Left lung (tissue), 14 donors: Measurements from ENCODE around the gene ZDHHC18. TPM values are rescaled to one million over a fixed set of nuclear protein-coding genes. Genes with fewer than 3 reads are reported as not detected.

ENCODE experiments used
- ATAC-seq: fragments of 200-7000 bp; cut with Tn5 transposase; one replicate; pipeline ENCODE4 v1.9.1; 2020; ENCODE audit warnings: moderate library complexity
- DNase-seq, 4 donors: peaks; one replicate each; pipeline ENCODE4 v3.0.0-alpha.2; 2013 to 2020
- H3K27ac ChIP-seq, 2 donors: fragments of 200-600 bp; sonication (generic) in 1 of 2; one replicate each; pipeline versions ENCODE4 v1.5.0 to v1.8.0; 2020 to 2021
- H3K27me3 ChIP-seq, 2 donors: fragments of 200-600 bp; sonication (generic) in 1 of 2; one replicate each; pipeline versions ENCODE4 v1.5.0 to v1.8.0; 2020 to 2021
- H3K36me3 ChIP-seq, 2 donors: fragments of 200-600 bp; sonication (generic) in 1 of 2; one replicate each; pipeline versions ENCODE4 v1.5.0 to v1.8.0; 2020 to 2021
- H3K4me1 ChIP-seq, 2 donors: fragments of 200-600 bp; one replicate each; pipeline ENCODE4 v1.8.0; 2021
- H3K4me3 ChIP-seq, 2 donors: fragments of 200-600 bp; sonication (generic) in 1 of 2; one replicate each; pipeline versions ENCODE4 v1.5.0 to v1.8.0; 2020 to 2021; ENCODE audit warnings: mild to moderate bottlenecking in 1 of 2
- H3K9me3 ChIP-seq, 2 donors: fragments of 200-600 bp; sonication (generic) in 1 of 2; one replicate each; pipeline versions ENCODE4 v1.5.0 to v1.8.0; 2020 to 2021
- CTCF ChIP-seq, 2 donors: fragments of 200-600 bp; sonication (generic) in 1 of 2; IDR thresholded peaks; one replicate each; pipeline versions ENCODE4 v1.5.0 to v1.8.0; 2021; ENCODE audit warnings: antibody characterized with exemption in 2 of 2
- intact Hi-C, 2 donors: fragments of 100-400 bp; cut with DNase I; formaldehyde crosslinking; loops; one replicate each; pipeline versions ENCODE4 v1.11.2 to v1.14.2; 2022
- long read RNA-seq, 12 donors: library from polyadenylated mRNA in 2 of 12; unstranded in 2 of 12; transcript quantifications; one replicate each; pipeline ENCODE4 v2.0.0 and lab custom pipeline, GENCODE V29; 2019 to 2026
- polyA plus RNA-seq, 6 donors: library from polyadenylated mRNA; unstranded; fragments of 120-200 nt; gene quantifications; one replicate each; pipeline ENCODE4 v1.2.1, GENCODE V29; 2013; ENCODE audit not compliant: insufficient read length in 6 of 6
- total RNA-seq, 2 donors: library from RNA; stranded (reverse); fragmentation: NEBNext Ultra II Directional; extraction: Animal tissue kit (Norgen Biotek cat#: 25700); gene quantifications; one replicate each; pipeline ENCODE4 v1.2.1, GENCODE V29; 2021
- donor health status: DM: no; HTN: yes; CAD: no.
- donor health status: DM: no; HTN: no; CAD: no.

Gene ZDHHC18
- total RNA-seq (10 to 100 TPM; 22.8 to 33.4 TPM), polyA plus RNA-seq (10 to 100 TPM; 21.2 to 26.5 (median 24.2) TPM)
- long read RNA-seq, donor 1, full-length matches to known transcripts = 4 of 4 reads
- long read RNA-seq, donor 1, partial matches to known transcripts = 0 of 4 reads
- long read RNA-seq, donor 1, other reads (novel, unspliced or antisense) = 0 of 4 reads
- long read RNA-seq, donor 2, full-length matches to known transcripts = 1 of 6 reads
- long read RNA-seq, donor 2, partial matches to known transcripts = 5 of 6 reads
- long read RNA-seq, donor 2, other reads (novel, unspliced or antisense) = 0 of 6 reads
- long read RNA-seq, donor 3, full-length matches to known transcripts = 8 of 25 reads
- long read RNA-seq, donor 3, partial matches to known transcripts = 17 of 25 reads
- long read RNA-seq, donor 3, other reads (novel, unspliced or antisense) = 0 of 25 reads
- long read RNA-seq, donor 4, partial matches to known transcripts = 1 of 3 reads
- long read RNA-seq, donor 4, other reads (novel, unspliced or antisense) = 2 of 3 reads
- long read RNA-seq, donor 5, full-length matches to known transcripts = 5 of 10 reads
- long read RNA-seq, donor 5, partial matches to known transcripts = 5 of 10 reads
- long read RNA-seq, donor 5, other reads (novel, unspliced or antisense) = 0 of 10 reads
- long read RNA-seq, donor 6, full-length matches to known transcripts = 3 of 3 reads
- long read RNA-seq, donor 6, partial matches to known transcripts = 0 of 3 reads
- long read RNA-seq, donor 6, other reads (novel, unspliced or antisense) = 0 of 3 reads
- long read RNA-seq, donor 7, full-length matches to known transcripts = 3 of 3 reads
- long read RNA-seq, donor 7, partial matches to known transcripts = 0 of 3 reads
- long read RNA-seq, donor 7, other reads (novel, unspliced or antisense) = 0 of 3 reads
- long read RNA-seq, donor 8, full-length matches to known transcripts = 4 of 4 reads
- long read RNA-seq, donor 8, partial matches to known transcripts = 0 of 4 reads
- long read RNA-seq, donor 8, other reads (novel, unspliced or antisense) = 0 of 4 reads
- long read RNA-seq, donor 9 = 0 reads
- long read RNA-seq, donor 10, partial matches to known transcripts = 1 of 1 reads
- long read RNA-seq, donor 10, other reads (novel, unspliced or antisense) = 0 of 1 reads
- long read RNA-seq, donor 11, full-length matches to known transcripts = 3 of 3 reads
- long read RNA-seq, donor 11, partial matches to known transcripts = 0 of 3 reads
- long read RNA-seq, donor 11, other reads (novel, unspliced or antisense) = 0 of 3 reads
- long read RNA-seq, donor 12, full-length matches to known transcripts = 4 of 4 reads
- long read RNA-seq, donor 12, partial matches to known transcripts = 0 of 4 reads
- long read RNA-seq, donor 12, other reads (novel, unspliced or antisense) = 0 of 4 reads

- H3K9me3 ChIP-seq = no peaks in the 10 kb centered on the region
- H3K4me1 ChIP-seq = peaks cover 14 to 52% of the 10 kb centered on the region in 2 donors
- H3K27me3 ChIP-seq = no peaks in the 10 kb centered on the region
- intact Hi-C loops = no loop called here
- DNase-seq (peak; percentile 60 to 96 (median 74)), ATAC-seq (peak; percentile 91)
- TF ChIP-seq CTCF (IDR thresholded peaks at IDR 0.05) = peak; percentile 30 to 36
- H3K36me3 ChIP-seq = no peaks in the 10 kb centered on the region
- H3K27ac ChIP-seq = peak within 1 kb of the TSS; percentile 73 to 75
- peak within 1 kb of the TSS; percentile 51 to 65 for H3K4me3 ChIP-seq
Measured at GRCh38 chr1:26826261-26827105, at the start of gene ZDHHC18. ZDHHC18 (plus strand) TSS chr1:26826688; CDS start chr1:26826805, 117 bp downstream.

GRCh38 chr1:26779098-26779668, 47.3 kb upstream of the ZDHHC18 start:
- H3K36me3 ChIP-seq = peaks cover 3 to 90% of the 10 kb centered on the region in 2 donors

GRCh38 chr1:26780344-26780957, 46.0 kb upstream of the ZDHHC18 start:
- TF ChIP-seq CTCF (IDR thresholded peaks at IDR 0.05) = no peak
- Histone ChIP-seq H3K27ac (no peak overlapping the region), H3K4me3 (no peak overlapping the region), H3K27me3 (no peaks in the 10 kb centered on the region), H3K9me3 (no peaks in the 10 kb centered on the region), H3K4me1 (peaks cover 14 to 45% of the 10 kb centered on the region in 2 donors), H3K36me3 (peaks cover 0 to 77% of the 10 kb centered on the region in 2 donors)
- intact Hi-C loops = loop anchor here in 1 of 2 donors (10.0 kb wide), 1 partner anchor 86 kb away; the partner anchor contains the start of gene ARID1A
- DNase-seq (no peak), ATAC-seq (no peak)

More at GRCh38 chr1:26779098-26779668, 47.3 kb upstream of the ZDHHC18 start:
- intact Hi-C loops = no loop called here
- DNase-seq (no peak), ATAC-seq (no peak)
- Histone ChIP-seq H3K9me3 (no peaks in the 10 kb centered on the region), H3K4me1 (peaks cover 9 to 32% of the 10 kb centered on the region in 2 donors), H3K27me3 (no peaks in the 10 kb centered on the region), H3K4me3 (no peak overlapping the region), H3K27ac (peak overlapping the region in 1 of 2 donors; percentile 46)
- TF ChIP-seq CTCF (IDR thresholded peaks at IDR 0.05) = no peak
